Panc1 (cell line): Measurements from ENCODE around the gene FAM124B. TPM values are rescaled to one million over a fixed set of nuclear protein-coding genes. Genes with fewer than 3 reads are reported as not detected.

ENCODE experiments used
- ATAC-seq: fragments of 200-7000 bp; cut with Tn5 transposase; 2 replicates; pipeline ENCODE4 v1.9.1; 2020; ENCODE audit warnings: mild to moderate bottlenecking, moderate library complexity
- BruUV-seq: library from RNA; stranded (reverse); fragments of 400-500 nt; replicated peaks from 2 replicates; lab custom pipeline; 2021; lab: Mats Ljungman, UMichigan
- CTCF ChIA-PET: fragments of 300-600 bp; sonication (Branson Sonifier 250); formaldehyde crosslinking; loops from one replicate; lab custom pipeline; 2022; ENCODE audit warnings: antibody characterized with exemption; lab: Charles Lee
- POLR2A ChIA-PET: fragments of 300-600 bp; sonication (Branson Sonifier 250); formaldehyde crosslinking; loops from one replicate; lab custom pipeline; 2022; ENCODE audit warnings: antibody characterized with exemption; lab: Charles Lee
- DNase-seq: peaks from one replicate; pipeline ENCODE4 v3.0.0-alpha.2; 2010; ENCODE audit warnings: low read depth, low spot score
- H3K27ac ChIP-seq: 2 replicates; pipeline ENCODE4 v1.5.1; 2011; ENCODE audit warnings: mild to moderate bottlenecking, low read length, inconsistent platforms
- H3K27me3 ChIP-seq: fragments of 200-500 bp; sonication (Bioruptor generic); 2 replicates; pipeline ENCODE4 v1.6.0; 2014; ENCODE audit warnings: low read length, inconsistent platforms; ENCODE audit not compliant: control insufficient read depth, insufficient read depth
- H3K36me3 ChIP-seq: fragments of 200-500 bp; sonication (Bioruptor generic); 2 replicates; pipeline ENCODE4 v1.5.1; 2014; ENCODE audit warnings: inconsistent platforms, mild to moderate bottlenecking, low read length, moderate library complexity; ENCODE audit not compliant: control insufficient read depth, insufficient read depth
- H3K4me1 ChIP-seq: 2 replicates; pipeline ENCODE4 v1.5.1; 2011; ENCODE audit warnings: inconsistent platforms, mild to moderate bottlenecking, low read length, moderate library complexity; ENCODE audit not compliant: control insufficient read depth, insufficient read depth
- H3K4me3 ChIP-seq, 2 experiments: 2 replicates each; pipeline ENCODE4 v1.5.1; 2011 to 2012; ENCODE audit warnings: low read depth in 2 of 2, low read length in 2 of 2, mild to moderate bottlenecking in 2 of 2, inconsistent platforms in 1 of 2, moderate library complexity in 1 of 2
- H3K9me3 ChIP-seq: fragments of 200-500 bp; sonication (Bioruptor generic); 2 replicates; pipeline ENCODE4 v1.5.1; 2014; ENCODE audit warnings: low read depth, mild to moderate bottlenecking, inconsistent platforms, low read length, moderate library complexity; ENCODE audit not compliant: control insufficient read depth, insufficient read depth
- POLR2AphosphoS5 ChIP-seq: IDR thresholded peaks from 2 replicates; pipeline ENCODE4 v1.6.1; 2012; ENCODE audit warnings: mild to moderate bottlenecking, low read depth, low read length, moderate library complexity
- SIN3A ChIP-seq: IDR thresholded peaks from 2 replicates; pipeline ENCODE4 v1.6.1; 2012; ENCODE audit warnings: low read depth, mild to moderate bottlenecking, low read length, moderate library complexity, borderline replicate concordance; ENCODE audit not compliant: insufficient read depth
- TCF7L2 ChIP-seq: IDR thresholded peaks from 2 replicates; pipeline ENCODE4 v1.6.1; 2011; ENCODE audit warnings: mild to moderate bottlenecking, low read depth, low read length, inconsistent platforms
- in situ Hi-C: cut with HindIII; loops from 2 replicates; pipeline ENCODE4 v1.10.0; 2016; ENCODE audit warnings: low sequenced_read_pairs, low pct_unique_long_range_greater_than_20kb
- intact Hi-C: fragments of 100-400 bp; cut with micrococcal nuclease; formaldehyde crosslinking; loops from one replicate; pipeline ENCODE4 v1.10.0; 2022; ENCODE audit not compliant: unreplicated experiment
- total RNA-seq: library from RNA; stranded (reverse); gene quantifications from one replicate; pipeline ENCODE4 v1.2.1, GENCODE V29; 2021; ENCODE audit not compliant: unreplicated experiment
- TF ChIP-seq, protein P1 (sequence below): fragments of 450-650 bp; IDR thresholded peaks from 2 replicates; pipeline ENCODE4 v1.5.1; 2017; ENCODE audit warnings: mild to moderate bottlenecking
- TF ChIP-seq, protein P2 (sequence below), 2 experiments: IDR thresholded peaks; 2 replicates each; pipeline ENCODE4 v1.6.1; 2011 to 2012; ENCODE audit warnings: low read depth in 2 of 2, control low read depth in 1 of 2, low read length in 1 of 2, mild to moderate bottlenecking in 1 of 2, moderate library complexity in 1 of 2; ENCODE audit not compliant: insufficient read depth in 1 of 2

The FAM124B gene
- total RNA-seq, 1 experiment from 2014 or later, result 0.08 TPM

DNA sequence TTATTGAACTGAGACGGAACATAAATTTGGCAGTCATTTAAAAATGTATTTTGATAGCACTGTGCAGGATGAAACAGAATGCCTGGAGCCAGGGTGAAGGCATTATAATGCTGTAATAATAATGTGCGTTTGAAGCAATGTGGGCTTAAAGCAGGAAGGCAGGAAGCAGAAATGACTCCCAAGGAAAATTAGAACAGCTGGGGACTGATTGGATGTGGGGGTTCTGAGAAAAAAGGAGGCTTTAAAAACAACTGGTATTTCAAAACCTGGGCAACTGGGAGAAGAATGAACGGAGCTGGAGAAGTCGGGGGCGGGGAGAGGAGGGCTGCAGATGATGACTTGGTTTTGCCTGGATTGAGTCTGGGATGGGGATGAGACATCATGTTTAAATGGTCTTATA lies 12.6 kb downstream of the FAM124B start:
- ChIA-PET CTCF (no interaction called here), POLR2A (no interaction called here)
- BruUV-seq, result no TSS peak
- intact Hi-C loops, result no loop called here
- Histone ChIP-seq H3K4me3 (no peak overlapping the region), H3K9me3 (no peaks in the 10 kb centered on the region), H3K36me3 (no peaks in the 10 kb centered on the region), H3K4me1 (no peaks in the 10 kb centered on the region), H3K27ac (no peak overlapping the region), H3K27me3 (no peaks in the 10 kb centered on the region)
- in situ Hi-C loops, result no loop called here
- no peak for DNase-seq
- no peak for ATAC-seq
- TF ChIP-seq TCF7L2 (no peak), POLR2AphosphoS5 (no peak), SIN3A (no peak)
- TF ChIP-seq, protein P1, sequence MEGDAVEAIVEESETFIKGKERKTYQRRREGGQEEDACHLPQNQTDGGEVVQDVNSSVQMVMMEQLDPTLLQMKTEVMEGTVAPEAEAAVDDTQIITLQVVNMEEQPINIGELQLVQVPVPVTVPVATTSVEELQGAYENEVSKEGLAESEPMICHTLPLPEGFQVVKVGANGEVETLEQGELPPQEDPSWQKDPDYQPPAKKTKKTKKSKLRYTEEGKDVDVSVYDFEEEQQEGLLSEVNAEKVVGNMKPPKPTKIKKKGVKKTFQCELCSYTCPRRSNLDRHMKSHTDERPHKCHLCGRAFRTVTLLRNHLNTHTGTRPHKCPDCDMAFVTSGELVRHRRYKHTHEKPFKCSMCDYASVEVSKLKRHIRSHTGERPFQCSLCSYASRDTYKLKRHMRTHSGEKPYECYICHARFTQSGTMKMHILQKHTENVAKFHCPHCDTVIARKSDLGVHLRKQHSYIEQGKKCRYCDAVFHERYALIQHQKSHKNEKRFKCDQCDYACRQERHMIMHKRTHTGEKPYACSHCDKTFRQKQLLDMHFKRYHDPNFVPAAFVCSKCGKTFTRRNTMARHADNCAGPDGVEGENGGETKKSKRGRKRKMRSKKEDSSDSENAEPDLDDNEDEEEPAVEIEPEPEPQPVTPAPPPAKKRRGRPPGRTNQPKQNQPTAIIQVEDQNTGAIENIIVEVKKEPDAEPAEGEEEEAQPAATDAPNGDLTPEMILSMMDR, result no peak
- TF ChIP-seq, protein P2, sequence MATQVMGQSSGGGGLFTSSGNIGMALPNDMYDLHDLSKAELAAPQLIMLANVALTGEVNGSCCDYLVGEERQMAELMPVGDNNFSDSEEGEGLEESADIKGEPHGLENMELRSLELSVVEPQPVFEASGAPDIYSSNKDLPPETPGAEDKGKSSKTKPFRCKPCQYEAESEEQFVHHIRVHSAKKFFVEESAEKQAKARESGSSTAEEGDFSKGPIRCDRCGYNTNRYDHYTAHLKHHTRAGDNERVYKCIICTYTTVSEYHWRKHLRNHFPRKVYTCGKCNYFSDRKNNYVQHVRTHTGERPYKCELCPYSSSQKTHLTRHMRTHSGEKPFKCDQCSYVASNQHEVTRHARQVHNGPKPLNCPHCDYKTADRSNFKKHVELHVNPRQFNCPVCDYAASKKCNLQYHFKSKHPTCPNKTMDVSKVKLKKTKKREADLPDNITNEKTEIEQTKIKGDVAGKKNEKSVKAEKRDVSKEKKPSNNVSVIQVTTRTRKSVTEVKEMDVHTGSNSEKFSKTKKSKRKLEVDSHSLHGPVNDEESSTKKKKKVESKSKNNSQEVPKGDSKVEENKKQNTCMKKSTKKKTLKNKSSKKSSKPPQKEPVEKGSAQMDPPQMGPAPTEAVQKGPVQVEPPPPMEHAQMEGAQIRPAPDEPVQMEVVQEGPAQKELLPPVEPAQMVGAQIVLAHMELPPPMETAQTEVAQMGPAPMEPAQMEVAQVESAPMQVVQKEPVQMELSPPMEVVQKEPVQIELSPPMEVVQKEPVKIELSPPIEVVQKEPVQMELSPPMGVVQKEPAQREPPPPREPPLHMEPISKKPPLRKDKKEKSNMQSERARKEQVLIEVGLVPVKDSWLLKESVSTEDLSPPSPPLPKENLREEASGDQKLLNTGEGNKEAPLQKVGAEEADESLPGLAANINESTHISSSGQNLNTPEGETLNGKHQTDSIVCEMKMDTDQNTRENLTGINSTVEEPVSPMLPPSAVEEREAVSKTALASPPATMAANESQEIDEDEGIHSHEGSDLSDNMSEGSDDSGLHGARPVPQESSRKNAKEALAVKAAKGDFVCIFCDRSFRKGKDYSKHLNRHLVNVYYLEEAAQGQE (IDR thresholded peaks at IDR 0.05; ENCODE audit: insufficient read depth in 1 of 2, low read depth in 2 of 2, low read length in 1 of 2), result no peak

DNA sequence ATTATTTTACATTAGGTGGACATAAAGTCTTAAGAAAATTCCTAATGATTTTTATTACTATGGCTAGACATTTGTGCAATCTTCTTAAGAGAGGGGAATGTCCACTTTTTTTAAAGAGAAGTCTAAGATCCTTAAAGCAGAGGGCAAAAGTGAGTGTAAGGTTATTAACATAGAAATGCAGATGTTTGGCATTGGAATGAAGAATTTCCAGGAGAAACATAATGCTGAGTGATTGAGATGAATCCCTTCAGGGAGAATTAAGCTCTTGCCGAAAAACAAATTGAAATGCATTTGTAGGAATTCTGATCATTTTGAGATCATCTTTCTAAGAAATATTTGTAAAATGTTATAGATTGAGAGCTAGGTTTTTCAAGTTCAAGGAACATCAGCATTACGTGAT lies 15.0 kb downstream of the FAM124B start:
- POLR2A ChIA-PET, result no interaction called here
- intact Hi-C loops, result no loop called here
- CTCF ChIA-PET, result no interaction called here

More for the DNA sequence above, 15.0 kb downstream of the FAM124B start:
- no peak overlapping the region for H3K27ac ChIP-seq
- BruUV-seq, result no TSS peak
- DNase-seq (no peak), ATAC-seq (no peak)
- no peak overlapping the region for H3K4me3 ChIP-seq
- no peaks in the 10 kb centered on the region for H3K27me3 ChIP-seq
- in situ Hi-C loops, result no loop called here
- no peaks in the 10 kb centered on the region for H3K36me3 ChIP-seq
- no peaks in the 10 kb centered on the region for H3K9me3 ChIP-seq
- TF ChIP-seq TCF7L2 (no peak), SIN3A (no peak), POLR2AphosphoS5 (no peak)
- TF ChIP-seq, protein P2 (IDR thresholded peaks at IDR 0.05; ENCODE audit: insufficient read depth in 1 of 2, low read depth in 2 of 2, low read length in 1 of 2), result no peak
- TF ChIP-seq, protein P1, result no peak
- H3K4me1 ChIP-seq, result no peaks in the 10 kb centered on the region
